Activated CD4-positive, alpha-beta memory T cell treated with anti-CD3 and anti-CD28 coated beads, Interleukin-2, amount 10 ng/mL, durations not matched to agents 7 days and 5 days (primary cell): Measurements from ENCODE around the gene THEMIS. TPM values are rescaled to one million over a fixed set of nuclear protein-coding genes. Genes with fewer than 3 reads are reported as not detected.

Experiments
- CTCF ChIA-PET: fragments of 350-600 bp; sonication (Branson Sonifier 250); formaldehyde crosslinking; loops from one replicate; lab custom pipeline; 2021; ENCODE audit warnings: antibody characterized with exemption, inconsistent platforms; lab: Charles Lee
- POLR2A ChIA-PET: fragments of 350-600 bp; sonication (Branson Sonifier 250); formaldehyde crosslinking; loops from one replicate; lab custom pipeline; 2021; ENCODE audit warnings: antibody characterized with exemption; lab: Charles Lee
- DNase-seq: peaks from one replicate; pipeline ENCODE4 v3.0.0-alpha.2; 2020
- H3K27ac Mint-ChIP-seq: one replicate; pipeline ENCODE4 v1.8.0; 2021; ENCODE audit warnings: mild to moderate bottlenecking, mixed read lengths
- H3K27me3 Mint-ChIP-seq: one replicate; pipeline ENCODE4 v1.8.0; 2021; ENCODE audit warnings: mixed read lengths
- H3K36me3 Mint-ChIP-seq: one replicate; pipeline ENCODE4 v1.8.0; 2021; ENCODE audit warnings: low read depth, mixed read lengths
- H3K4me1 Mint-ChIP-seq: one replicate; pipeline ENCODE4 v1.8.0; 2021; ENCODE audit warnings: mixed read lengths
- H3K4me3 Mint-ChIP-seq: one replicate; pipeline ENCODE4 v1.8.0; 2021; ENCODE audit warnings: mild to moderate bottlenecking, mixed read lengths
- H3K9me3 Mint-ChIP-seq: one replicate; pipeline ENCODE4 v1.8.0; 2021; ENCODE audit warnings: mixed read lengths
- total RNA-seq, 2 experiments: library from RNA; stranded (reverse); gene quantifications; one replicate each; pipeline ENCODE4 v1.2.3, GENCODE V29; 2021

Gene THEMIS
- total RNA-seq, 2 experiments from 2014 or later = 65.6 to 68.2 TPM

DNA sequence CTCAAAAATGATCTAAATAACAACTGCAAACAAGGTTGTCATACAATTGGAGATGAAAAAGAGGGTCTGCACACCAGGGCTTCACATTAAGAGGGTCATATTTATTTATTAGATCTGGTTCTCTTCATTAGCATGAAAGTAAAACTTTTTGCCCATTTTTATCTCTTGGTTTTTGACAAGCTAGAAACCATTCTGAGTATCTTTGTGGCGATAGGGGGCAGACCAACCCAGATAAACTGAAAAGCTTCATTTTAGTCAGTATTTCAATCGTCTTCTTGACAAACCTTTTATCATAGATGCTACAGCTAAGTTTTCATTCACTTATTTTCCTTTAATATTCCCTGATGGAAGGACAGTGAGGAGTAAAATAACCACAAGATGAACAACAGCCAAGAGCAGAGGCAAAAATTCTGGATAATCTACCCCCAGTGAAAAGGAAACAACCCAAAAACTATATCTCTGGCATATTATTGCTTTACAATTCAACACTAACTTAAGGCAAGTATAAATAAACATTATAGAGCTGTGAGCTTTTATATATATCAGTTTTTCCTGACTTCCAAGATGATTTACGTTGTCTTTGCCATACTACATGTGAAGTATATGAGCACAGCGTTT lies 45.2 kb downstream of the THEMIS start:
- H3K27ac Mint-ChIP-seq = peak overlapping the region; percentile 12
- peak; percentile 50 for DNase-seq
- ChIA-PET CTCF (interaction anchor here (0.5 to 2.8 kb wide), 53 partner anchors 8 to 664 kb away, joined by 3 to 26 read pairs (median 4); partner anchors contain the start of gene PTPRK), POLR2A (interaction anchor here (0.8 to 2.2 kb wide), 9 partner anchors 25 to 472 kb away, joined by 3 to 10 read pairs (median 4); partner anchors contain the start of gene THEMIS)
- no peaks in the 10 kb centered on the region for H3K9me3 Mint-ChIP-seq
- H3K4me1 Mint-ChIP-seq = peaks cover 35% of the 10 kb centered on the region
- no peaks in the 10 kb centered on the region for H3K27me3 Mint-ChIP-seq
- no peak overlapping the region for H3K4me3 Mint-ChIP-seq
- peaks cover 53% of the 10 kb centered on the region for H3K36me3 Mint-ChIP-seq

- no peak overlapping the region for H3K4me3 Mint-ChIP-seq
- H3K9me3 Mint-ChIP-seq = peaks cover 2% of the 10 kb centered on the region
- ChIA-PET CTCF (interaction anchor here (1.1 to 2.8 kb wide), 5 partner anchors 12 to 474 kb away, joined by 3 to 26 read pairs (median 5); no protein-coding TSS in a partner anchor), POLR2A (no interaction called here)
- no peak overlapping the region for H3K27ac Mint-ChIP-seq
- peaks cover 37% of the 10 kb centered on the region for H3K4me1 Mint-ChIP-seq
- DNase-seq = no peak
- peaks cover 55% of the 10 kb centered on the region for H3K36me3 Mint-ChIP-seq
- H3K27me3 Mint-ChIP-seq = no peaks in the 10 kb centered on the region
These were observed 46.8 kb downstream of the THEMIS start for GRCh38 chr6:127854009-127854408.

GRCh38 chr6:127851197-127851596 lies 49.7 kb downstream of the THEMIS start:
- CTCF ChIA-PET = no interaction called here
- POLR2A ChIA-PET = interaction anchor here (1.0 kb wide), 1 partner anchor 8 kb away, joined by 3 read pairs; no protein-coding TSS in a partner anchor
- no peak for DNase-seq
- no peaks in the 10 kb centered on the region for H3K27me3 Mint-ChIP-seq
- H3K27ac Mint-ChIP-seq = no peak overlapping the region
- peaks cover 71% of the 10 kb centered on the region for H3K36me3 Mint-ChIP-seq
- peaks cover 24% of the 10 kb centered on the region for H3K4me1 Mint-ChIP-seq
- no peak overlapping the region for H3K4me3 Mint-ChIP-seq
- peaks cover 6% of the 10 kb centered on the region for H3K9me3 Mint-ChIP-seq

DNA sequence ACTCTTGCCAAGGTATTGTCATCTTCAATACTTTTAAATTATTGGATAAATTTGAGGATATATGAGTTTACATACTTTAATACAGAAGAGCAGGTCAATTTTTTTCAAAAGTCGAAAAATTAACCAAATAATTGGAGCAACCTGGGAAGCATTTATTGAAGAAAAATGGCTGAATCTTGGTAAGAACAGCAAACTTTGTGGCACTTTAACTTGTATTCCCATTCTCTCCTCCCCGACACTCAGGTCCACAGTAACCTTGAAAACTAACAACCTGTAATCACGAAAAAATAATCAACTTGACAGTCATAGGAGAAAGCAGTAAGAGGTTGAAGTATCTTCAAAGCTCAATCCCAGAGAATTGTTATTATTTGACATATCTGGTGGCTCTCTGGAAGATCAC lies 55.6 kb downstream of the THEMIS start:
- no peak overlapping the region for H3K4me3 Mint-ChIP-seq
- CTCF ChIA-PET = interaction anchor here (0.9 kb wide), 1 partner anchor 10 kb away, joined by 4 read pairs; no protein-coding TSS in a partner anchor

GRCh38 chr6:127844529-127844928 lies 56.3 kb downstream of the THEMIS start:
- Mint-ChIP-seq H3K27me3 (no peaks in the 10 kb centered on the region), H3K4me3 (no peak overlapping the region), H3K36me3 (peaks cover 66% of the 10 kb centered on the region), H3K4me1 (peaks cover 8% of the 10 kb centered on the region), H3K27ac (no peak overlapping the region), H3K9me3 (peaks cover 6% of the 10 kb centered on the region)
- no peak for DNase-seq
- ChIA-PET POLR2A (no interaction called here), CTCF (interaction anchor here (0.9 kb wide), 1 partner anchor 11 kb away, joined by 4 read pairs; no protein-coding TSS in a partner anchor)

More for the DNA sequence above, 55.6 kb downstream of the THEMIS start:
- Mint-ChIP-seq H3K36me3 (peaks cover 69% of the 10 kb centered on the region), H3K4me1 (peaks cover 11% of the 10 kb centered on the region), H3K27ac (no peak overlapping the region), H3K27me3 (no peaks in the 10 kb centered on the region), H3K9me3 (peaks cover 6% of the 10 kb centered on the region)
- DNase-seq = no peak
- POLR2A ChIA-PET = no interaction called here

DNA sequence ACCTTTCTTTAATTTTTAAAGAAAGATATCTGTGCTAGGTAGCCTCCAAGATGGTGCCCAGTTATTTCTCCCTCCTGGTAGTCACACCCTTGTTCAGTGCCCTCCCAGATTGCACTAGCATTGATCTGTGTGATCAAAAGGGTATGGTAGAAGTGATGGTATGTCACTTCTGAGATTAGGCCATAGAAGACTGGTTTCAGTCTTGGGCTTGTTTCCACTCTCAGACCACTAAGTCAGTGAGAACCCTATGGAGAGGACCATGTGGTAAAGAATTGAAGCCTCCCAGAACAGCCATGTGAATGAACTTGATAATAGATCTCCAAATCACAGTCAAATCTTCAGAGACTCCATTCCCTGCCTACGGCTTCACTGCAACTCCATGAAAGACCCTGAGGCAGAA lies 57.3 kb downstream of the THEMIS start:
- H3K4me1 Mint-ChIP-seq = peaks cover 7% of the 10 kb centered on the region
- H3K9me3 Mint-ChIP-seq = peaks cover 4% of the 10 kb centered on the region
- DNase-seq = no peak
- H3K27me3 Mint-ChIP-seq = no peaks in the 10 kb centered on the region
- POLR2A ChIA-PET = no interaction called here
- peaks cover 61% of the 10 kb centered on the region for H3K36me3 Mint-ChIP-seq
- no peak overlapping the region for H3K27ac Mint-ChIP-seq
- CTCF ChIA-PET = no interaction called here
- H3K4me3 Mint-ChIP-seq = no peak overlapping the region

GRCh38 chr6:127842562-127842961 lies 58.3 kb downstream of the THEMIS start:
- peaks cover 6% of the 10 kb centered on the region for H3K4me1 Mint-ChIP-seq
- H3K4me3 Mint-ChIP-seq = no peak overlapping the region
- POLR2A ChIA-PET = no interaction called here
- no peak for DNase-seq
- no peaks in the 10 kb centered on the region for H3K27me3 Mint-ChIP-seq
- peaks cover 4% of the 10 kb centered on the region for H3K9me3 Mint-ChIP-seq
- CTCF ChIA-PET = interaction anchor here (1.3 kb wide), 1 partner anchor 178 kb away, joined by 3 read pairs; no protein-coding TSS in a partner anchor
- H3K36me3 Mint-ChIP-seq = peaks cover 53% of the 10 kb centered on the region
- no peak overlapping the region for H3K27ac Mint-ChIP-seq

- Mint-ChIP-seq H3K27me3 (no peaks in the 10 kb centered on the region), H3K4me1 (no peaks in the 10 kb centered on the region), H3K27ac (no peak overlapping the region), H3K9me3 (no peaks in the 10 kb centered on the region), H3K4me3 (no peak overlapping the region), H3K36me3 (peaks cover 48% of the 10 kb centered on the region)
- no peak for DNase-seq
- ChIA-PET CTCF (interaction anchor here (1.3 kb wide), 2 partner anchors 14 to 179 kb away, joined by 3 to 4 read pairs; no protein-coding TSS in a partner anchor), POLR2A (no interaction called here)
These were observed 59.0 kb downstream of the THEMIS start for GRCh38 chr6:127841811-127842210.

GRCh38 chr6:127834136-127834535 lies 66.7 kb downstream of the THEMIS start:
- H3K27ac Mint-ChIP-seq = no peak overlapping the region
- no peak for DNase-seq
- CTCF ChIA-PET = no interaction called here
- no peaks in the 10 kb centered on the region for H3K27me3 Mint-ChIP-seq
- H3K9me3 Mint-ChIP-seq = no peaks in the 10 kb centered on the region
- POLR2A ChIA-PET = no interaction called here
- no peak overlapping the region for H3K4me3 Mint-ChIP-seq
- H3K36me3 Mint-ChIP-seq = peaks cover 52% of the 10 kb centered on the region
- no peaks in the 10 kb centered on the region for H3K4me1 Mint-ChIP-seq

DNA sequence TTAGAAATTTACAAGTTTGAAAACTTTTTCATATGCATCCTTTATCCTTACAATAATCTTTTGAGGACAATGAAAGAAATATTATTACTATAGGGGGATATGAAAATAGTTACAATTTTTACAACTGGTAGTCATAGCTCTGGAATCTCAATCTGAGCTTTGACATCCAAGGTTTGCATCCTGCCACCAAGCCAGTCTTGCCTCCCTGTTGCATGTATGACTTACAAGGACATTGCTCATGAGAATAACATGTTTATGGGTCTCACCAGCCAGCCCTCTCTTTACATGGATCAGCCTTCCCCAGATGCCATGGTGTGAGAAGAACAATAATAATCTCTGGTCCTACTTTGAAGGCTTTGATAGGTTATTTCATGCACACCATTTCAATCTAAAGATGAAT lies 67.5 kb downstream of the THEMIS start:
- CTCF ChIA-PET = no interaction called here

DNA sequence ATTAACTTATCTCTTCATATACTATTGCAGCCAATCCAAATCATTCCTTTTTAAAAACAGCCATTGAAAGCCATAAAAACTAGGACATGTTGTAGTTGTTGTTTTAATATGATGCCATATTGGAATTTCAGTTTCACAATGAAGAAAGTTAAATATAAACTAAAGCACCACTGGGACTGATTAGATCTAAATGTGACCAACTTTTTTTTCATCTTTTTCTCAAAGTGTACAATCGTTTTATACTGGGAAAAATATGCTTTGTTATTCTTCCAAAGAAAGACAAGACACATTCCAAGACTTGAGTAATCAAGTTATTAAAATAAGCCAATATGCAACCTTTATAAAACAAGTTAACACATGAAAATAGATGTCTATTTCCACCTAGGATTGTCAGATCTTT lies 68.5 kb downstream of the THEMIS start:
- CTCF ChIA-PET = interaction anchor here (0.8 kb wide), 1 partner anchor 17 kb away, joined by 3 read pairs; no protein-coding TSS in a partner anchor
- H3K9me3 Mint-ChIP-seq = no peaks in the 10 kb centered on the region
- H3K36me3 Mint-ChIP-seq = peaks cover 69% of the 10 kb centered on the region
- POLR2A ChIA-PET = no interaction called here
- H3K4me1 Mint-ChIP-seq = no peaks in the 10 kb centered on the region
- H3K27me3 Mint-ChIP-seq = no peaks in the 10 kb centered on the region
- H3K4me3 Mint-ChIP-seq = no peak overlapping the region
- DNase-seq = no peak
- no peak overlapping the region for H3K27ac Mint-ChIP-seq

More for the DNA sequence above, 67.5 kb downstream of the THEMIS start:
- H3K9me3 Mint-ChIP-seq = no peaks in the 10 kb centered on the region
- H3K4me1 Mint-ChIP-seq = no peaks in the 10 kb centered on the region
- peaks cover 60% of the 10 kb centered on the region for H3K36me3 Mint-ChIP-seq
- H3K4me3 Mint-ChIP-seq = no peak overlapping the region
- no peaks in the 10 kb centered on the region for H3K27me3 Mint-ChIP-seq
- POLR2A ChIA-PET = no interaction called here
- H3K27ac Mint-ChIP-seq = no peak overlapping the region
- DNase-seq = no peak

DNA sequence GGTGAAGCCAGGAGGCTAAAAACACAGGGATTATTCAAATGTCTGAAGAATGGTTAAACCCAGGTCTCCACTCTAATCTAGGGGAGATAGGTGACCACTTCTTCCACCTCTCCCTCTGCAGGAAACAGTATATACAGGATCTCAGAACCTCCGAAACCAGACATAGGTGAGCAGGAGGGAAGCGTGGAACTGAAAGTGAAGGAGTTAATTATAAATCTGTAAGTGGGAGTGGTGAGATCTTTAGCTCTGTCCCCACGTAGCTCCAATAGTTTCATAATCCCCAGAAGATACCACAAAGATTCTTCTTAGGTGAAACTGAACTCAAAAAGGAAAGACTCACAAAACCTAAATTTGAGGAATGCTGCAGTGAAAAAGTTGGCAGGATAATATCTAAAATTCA lies 76.8 kb downstream of the THEMIS start:
- H3K27ac Mint-ChIP-seq = no peak overlapping the region
- no peak overlapping the region for H3K4me3 Mint-ChIP-seq
- H3K9me3 Mint-ChIP-seq = no peaks in the 10 kb centered on the region
- H3K36me3 Mint-ChIP-seq = peaks cover 70% of the 10 kb centered on the region
- H3K4me1 Mint-ChIP-seq = peaks cover 6% of the 10 kb centered on the region
- CTCF ChIA-PET = no interaction called here
- no peak for DNase-seq
- H3K27me3 Mint-ChIP-seq = no peaks in the 10 kb centered on the region
- POLR2A ChIA-PET = no interaction called here

DNA sequence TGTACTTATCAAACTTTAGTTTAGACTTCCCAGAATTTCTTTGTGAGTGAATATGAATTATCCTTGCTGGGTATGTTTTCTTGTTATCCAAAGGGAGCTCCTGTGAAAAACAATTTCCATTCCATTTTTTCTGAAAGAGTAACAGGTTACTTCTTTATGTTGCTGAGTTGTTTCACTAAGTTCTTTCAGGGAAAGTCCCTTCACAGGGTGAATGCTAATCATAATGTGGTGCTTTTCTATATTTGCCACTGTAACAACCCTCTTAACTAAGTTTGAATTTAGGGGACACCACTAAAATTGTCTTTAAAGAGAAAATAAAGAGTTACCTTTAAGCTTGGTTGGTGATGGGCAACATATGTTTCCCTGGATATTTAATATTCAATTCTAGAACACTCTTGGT lies 79.4 kb downstream of the THEMIS start:
- no peak overlapping the region for H3K4me3 Mint-ChIP-seq
- H3K36me3 Mint-ChIP-seq = peaks cover 65% of the 10 kb centered on the region
- no peak for DNase-seq
- no peaks in the 10 kb centered on the region for H3K9me3 Mint-ChIP-seq
- no peaks in the 10 kb centered on the region for H3K27me3 Mint-ChIP-seq
- H3K4me1 Mint-ChIP-seq = peaks cover 19% of the 10 kb centered on the region
- POLR2A ChIA-PET = no interaction called here
- no peak overlapping the region for H3K27ac Mint-ChIP-seq
- CTCF ChIA-PET = interaction anchor here (1.0 kb wide), 1 partner anchor 15 kb away, joined by 3 read pairs; no protein-coding TSS in a partner anchor
